ENCODE measurements around the gene ENHO. TPM values are rescaled to one million over a fixed set of nuclear protein-coding genes. Genes with fewer than 3 reads are reported as not detected.

ENHO gene
- total RNA-seq, 1 donor from 2014 or later: 4.4 TPM

DNA sequence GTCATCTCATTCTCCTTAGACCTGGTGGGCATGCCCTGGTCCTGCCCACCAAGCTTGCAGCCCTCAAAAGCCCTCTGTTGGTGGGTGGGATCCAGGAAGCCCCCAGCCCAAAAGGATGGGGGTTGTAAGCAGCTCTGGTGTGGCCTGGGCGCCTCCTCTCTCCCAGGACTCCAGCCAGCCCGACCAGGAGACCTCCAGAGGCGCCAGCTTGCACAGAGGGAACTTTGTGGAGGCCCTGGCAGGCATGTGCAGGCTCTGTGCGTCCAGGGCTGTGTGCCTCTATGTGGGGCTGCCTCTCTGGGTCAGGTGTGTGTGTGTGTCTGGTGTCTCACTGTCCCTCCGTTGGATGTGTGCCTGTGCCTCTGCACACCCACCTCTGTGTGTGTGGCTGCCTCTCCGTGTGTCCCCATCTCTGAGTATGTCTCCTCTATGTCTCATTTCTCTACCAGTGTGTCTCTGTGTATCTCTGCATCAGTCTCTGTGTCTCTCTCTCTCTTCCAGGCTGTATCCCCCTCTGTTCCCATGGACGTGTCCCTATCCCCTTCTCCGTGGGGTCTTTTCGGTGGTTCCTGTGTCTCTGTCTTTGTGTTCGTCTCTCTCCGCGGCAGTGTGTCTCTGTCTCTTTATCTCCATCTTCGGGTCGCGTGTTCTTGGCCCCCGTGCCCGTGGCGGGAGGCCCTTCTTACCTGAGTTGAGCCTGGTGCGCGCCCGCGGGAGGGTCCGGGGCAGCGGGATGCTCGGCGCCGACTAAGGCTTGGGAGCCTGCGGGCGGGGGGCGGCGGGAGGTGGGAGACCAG is 501 bp downstream of the ENHO start:
- peak overlapping the region; percentile 44 for H3K27ac Mint-ChIP-seq
- Histone ChIP-seq H3K4me2 (peak overlapping the region; percentile 100), H3F3A (ENCODE audit: low read depth) (peaks cover 6% of the 10 kb centered on the region), H4K20me1 (ENCODE audit: low read depth) (no peaks in the 10 kb centered on the region), H3K27me3 (peaks cover 39% of the 10 kb centered on the region), H3K9me3 (ENCODE audit: low read depth) (no peaks in the 10 kb centered on the region), H3K4me1 (peaks cover 13% of the 10 kb centered on the region), H3K27ac (no peak overlapping the region), H3K4me3 (peak overlapping the region; percentile 99), H2AFZ (replicated peaks) (peak overlapping the region; percentile 100), H3K9ac (peak overlapping the region; percentile 90), H3K79me2 (ENCODE audit: low read depth) (no peaks in the 10 kb centered on the region), H3K36me3 (no peaks in the 10 kb centered on the region)
- H3K4me1 Mint-ChIP-seq: peaks cover 22% of the 10 kb centered on the region
- no peaks in the 10 kb centered on the region for H3K9me3 Mint-ChIP-seq
- H3K36me3 Mint-ChIP-seq: peaks cover 3% of the 10 kb centered on the region
- no peak for TF ChIP-seq EZH2phosphoT487 (IDR thresholded peaks at IDR 0.05)
- TF ChIP-seq, protein P1, sequence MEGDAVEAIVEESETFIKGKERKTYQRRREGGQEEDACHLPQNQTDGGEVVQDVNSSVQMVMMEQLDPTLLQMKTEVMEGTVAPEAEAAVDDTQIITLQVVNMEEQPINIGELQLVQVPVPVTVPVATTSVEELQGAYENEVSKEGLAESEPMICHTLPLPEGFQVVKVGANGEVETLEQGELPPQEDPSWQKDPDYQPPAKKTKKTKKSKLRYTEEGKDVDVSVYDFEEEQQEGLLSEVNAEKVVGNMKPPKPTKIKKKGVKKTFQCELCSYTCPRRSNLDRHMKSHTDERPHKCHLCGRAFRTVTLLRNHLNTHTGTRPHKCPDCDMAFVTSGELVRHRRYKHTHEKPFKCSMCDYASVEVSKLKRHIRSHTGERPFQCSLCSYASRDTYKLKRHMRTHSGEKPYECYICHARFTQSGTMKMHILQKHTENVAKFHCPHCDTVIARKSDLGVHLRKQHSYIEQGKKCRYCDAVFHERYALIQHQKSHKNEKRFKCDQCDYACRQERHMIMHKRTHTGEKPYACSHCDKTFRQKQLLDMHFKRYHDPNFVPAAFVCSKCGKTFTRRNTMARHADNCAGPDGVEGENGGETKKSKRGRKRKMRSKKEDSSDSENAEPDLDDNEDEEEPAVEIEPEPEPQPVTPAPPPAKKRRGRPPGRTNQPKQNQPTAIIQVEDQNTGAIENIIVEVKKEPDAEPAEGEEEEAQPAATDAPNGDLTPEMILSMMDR (IDR thresholded peaks at IDR 0.05): no peak
- TF ChIP-seq EZH2 (IDR thresholded peaks at IDR 0.05): peak; percentile 46
- peak; percentile 19 for DNase-seq (ENCODE audit: low spot score)
- H3K4me3 Mint-ChIP-seq: peak overlapping the region; percentile 87
- peaks cover 8% of the 10 kb centered on the region for H3K27me3 Mint-ChIP-seq (ENCODE audit: insufficient read depth, low read depth)

DNA sequence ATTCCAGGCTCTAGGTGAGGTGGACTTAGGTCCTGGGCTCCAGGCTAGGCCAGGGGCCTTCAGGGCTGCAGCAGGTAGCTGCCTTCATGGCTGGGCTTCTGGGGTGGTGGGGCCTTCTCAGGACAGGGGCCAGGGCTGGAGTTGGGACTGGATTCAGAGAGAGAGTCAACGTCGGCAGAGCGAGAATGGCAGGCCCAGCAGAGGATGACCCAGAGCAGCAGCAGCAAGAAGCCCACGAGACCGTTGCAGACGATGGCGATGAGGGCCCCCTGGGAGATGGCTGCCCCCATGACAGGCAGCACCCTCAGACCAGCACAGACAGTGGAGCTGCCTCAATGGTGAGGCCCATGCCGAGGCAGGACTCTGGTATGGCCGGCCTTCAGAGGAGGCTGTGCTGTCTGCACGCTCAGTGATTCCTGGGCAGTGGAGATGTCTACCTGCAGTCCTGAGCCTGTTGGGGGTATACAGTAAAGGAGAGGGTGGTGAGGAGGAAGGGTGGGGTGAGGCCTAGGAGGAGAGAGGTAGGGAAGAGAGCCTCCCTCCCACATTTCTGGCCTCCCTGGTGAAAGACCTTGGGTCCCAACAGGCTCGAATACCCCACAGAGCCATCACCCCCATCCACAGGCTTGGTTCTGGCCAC is 1.3 kb downstream of the ENHO start:
- Histone ChIP-seq H3K9me3 (ENCODE audit: low read depth) (no peaks in the 10 kb centered on the region), H3K4me2 (peak overlapping the region; percentile 100), H3K9ac (no peak overlapping the region), H3K79me2 (ENCODE audit: low read depth) (no peaks in the 10 kb centered on the region), H2AFZ (replicated peaks) (no peak overlapping the region), H3K27me3 (peaks cover 39% of the 10 kb centered on the region), H3F3A (ENCODE audit: low read depth) (peaks cover 6% of the 10 kb centered on the region), H4K20me1 (ENCODE audit: low read depth) (no peaks in the 10 kb centered on the region), H3K4me1 (peaks cover 13% of the 10 kb centered on the region), H3K4me3 (peak overlapping the region; percentile 99), H3K27ac (no peak overlapping the region), H3K36me3 (no peaks in the 10 kb centered on the region)
- no peak overlapping the region for H3K27ac Mint-ChIP-seq
- no peaks in the 10 kb centered on the region for H3K9me3 Mint-ChIP-seq
- H3K4me1 Mint-ChIP-seq: peaks cover 22% of the 10 kb centered on the region
- peak overlapping the region; percentile 55 for H3K4me3 Mint-ChIP-seq
- peaks cover 3% of the 10 kb centered on the region for H3K36me3 Mint-ChIP-seq
- no peak for DNase-seq (ENCODE audit: low spot score)
- H3K27me3 Mint-ChIP-seq (ENCODE audit: insufficient read depth, low read depth): peaks cover 6% of the 10 kb centered on the region
- TF ChIP-seq EZH2 (IDR thresholded peaks at IDR 0.05): no peak
- no peak for TF ChIP-seq EZH2phosphoT487 (IDR thresholded peaks at IDR 0.05)
- TF ChIP-seq, protein P1 (IDR thresholded peaks at IDR 0.05): no peak

DNA sequence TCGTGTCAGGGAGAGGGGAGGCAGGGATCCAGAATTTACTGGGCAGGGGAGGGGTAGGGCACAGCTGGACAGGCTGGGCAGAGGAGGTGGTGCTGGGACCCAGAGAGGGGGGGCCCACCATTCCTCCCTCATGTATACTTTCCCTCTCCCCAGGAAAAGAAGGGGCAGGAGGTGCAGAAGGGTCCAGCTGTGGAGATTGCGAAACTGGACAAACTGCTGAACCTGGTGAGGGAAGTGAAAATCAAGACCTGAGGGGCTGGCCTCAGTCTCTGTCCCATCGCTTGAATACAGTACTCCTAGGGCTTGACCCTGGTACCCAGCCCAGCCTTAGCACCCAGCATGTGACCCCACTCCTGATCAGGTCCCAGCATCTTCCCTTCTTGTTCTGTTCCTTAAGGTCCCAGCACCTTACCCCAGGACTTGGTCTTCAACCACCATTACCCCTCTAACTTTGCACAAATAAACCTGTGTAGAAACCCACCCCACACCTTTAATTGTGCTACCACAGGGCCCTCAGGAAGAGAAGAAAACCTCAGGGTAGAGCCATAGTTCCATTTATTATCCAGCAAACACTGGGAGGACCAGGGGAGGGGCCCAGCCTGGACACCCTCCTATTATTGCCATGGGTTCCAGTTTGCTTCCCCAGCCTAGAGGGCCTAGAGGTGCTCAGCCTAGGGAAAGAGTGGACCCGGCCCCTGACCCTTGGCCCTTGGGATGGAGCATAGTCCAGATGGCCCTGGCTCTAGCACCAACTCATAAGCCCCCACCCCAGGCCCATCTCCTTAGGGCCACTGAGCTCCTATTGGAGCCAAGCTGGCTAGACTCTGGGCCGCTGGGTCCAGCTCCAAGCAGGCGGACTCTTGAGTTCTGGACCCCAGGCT is 2.0 kb downstream of the ENHO start:
- Histone ChIP-seq H3F3A (ENCODE audit: low read depth) (peaks cover 6% of the 10 kb centered on the region), H3K27me3 (peaks cover 33% of the 10 kb centered on the region), H3K9me3 (ENCODE audit: low read depth) (no peaks in the 10 kb centered on the region), H3K4me3 (no peak overlapping the region), H3K4me2 (no peak overlapping the region), H3K27ac (no peak overlapping the region), H3K4me1 (peaks cover 13% of the 10 kb centered on the region), H3K36me3 (no peaks in the 10 kb centered on the region), H4K20me1 (ENCODE audit: low read depth) (no peaks in the 10 kb centered on the region), H2AFZ (replicated peaks) (no peak overlapping the region), H3K79me2 (ENCODE audit: low read depth) (no peaks in the 10 kb centered on the region), H3K9ac (no peak overlapping the region)
- Mint-ChIP-seq H3K27ac (no peak overlapping the region), H3K4me1 (peaks cover 22% of the 10 kb centered on the region), H3K4me3 (no peak overlapping the region), H3K36me3 (peaks cover 3% of the 10 kb centered on the region), H3K9me3 (no peaks in the 10 kb centered on the region), H3K27me3 (ENCODE audit: insufficient read depth, low read depth) (peaks cover 11% of the 10 kb centered on the region)
- DNase-seq (ENCODE audit: low spot score): no peak
- no peak for TF ChIP-seq EZH2phosphoT487 (IDR thresholded peaks at IDR 0.05)
- TF ChIP-seq EZH2 (IDR thresholded peaks at IDR 0.05): no peak
- TF ChIP-seq, protein P1 (IDR thresholded peaks at IDR 0.05): no peak
